Right cardiac atrium (tissue), 5 donors: Measurements from ENCODE around the gene IL24. TPM values are rescaled to one million over a fixed set of nuclear protein-coding genes. Genes with fewer than 3 reads are reported as not detected.
A peak's percentile ranks its signal among the peaks of the same experiment; 100 is the strongest.

Experiments
- ATAC-seq, 2 donors: fragments of 200-7000 bp; cut with Tn5 transposase; one replicate each; pipeline versions ENCODE4 v1.8.0 to v1.9.1; 2020; ENCODE audit warnings: moderate library complexity in 2 of 2, mild to moderate bottlenecking in 1 of 2
- DNase-seq, 3 donors: peaks; one replicate each; pipeline ENCODE4 v3.0.0-alpha.2; 2020
- H3K27ac ChIP-seq: one replicate; pipeline ENCODE4 v1.5.1; 2013; ENCODE audit warnings: mild to moderate bottlenecking, low read length, control low read depth, moderate library complexity
- H3K27me3 ChIP-seq: one replicate; pipeline ENCODE4 v1.6.1; 2013; ENCODE audit not compliant: control insufficient read depth, insufficient read depth
- H3K4me1 ChIP-seq: one replicate; pipeline ENCODE4 v1.6.1; 2013; ENCODE audit warnings: low read length; ENCODE audit not compliant: control insufficient read depth, insufficient read depth
- H3K4me3 ChIP-seq: one replicate; pipeline ENCODE4 v1.5.1; 2013; ENCODE audit warnings: low read length, control low read depth
- H3K9me3 ChIP-seq: one replicate; pipeline ENCODE4 v1.6.1; 2013; ENCODE audit warnings: low read length; ENCODE audit not compliant: control insufficient read depth
- WGBS: extraction: QIAGEN DNeasy Blood & Tissue Kit; methylation state at CpG from one replicate; pipeline ENCODE4 v1.1.7; 2013; 5-methylcytosine and 5-hydroxymethylcytosine counted together
- intact Hi-C, 4 donors: fragments of 100-400 bp; cut with DNase I; formaldehyde crosslinking; loops; one replicate each; pipeline versions ENCODE4 v1.11.0 to v1.14.0; 2022 to 2023
- polyA plus RNA-seq: library from polyadenylated mRNA; stranded (reverse); fragments of 200-250 nt; gene quantifications from one replicate; pipeline ENCODE4 v1.2.3, GENCODE V29; 2013
- total RNA-seq, 4 donors: library from RNA; stranded (reverse); fragmentation: NEBNext Ultra II Directional; extraction: Animal tissue kit (Norgen Biotek cat#: 25700); gene quantifications; one replicate each; pipeline ENCODE4 v1.2.1, GENCODE V29; 2021
- donor health status: healthy with polysubstance abuse.
- donor health status: DM: no; HTN: yes; CAD: no.
- donor health status: DM: no; HTN: no; CAD: no.
- donor health status: DM: no; HTN: yes; CAD: no; lungs with severe emphysema.
- donor health status: DM: yes; HTN: yes; CAD: no.

The IL24 gene
- total and polyA plus RNA-seq, 5 donors, result not detected

DNA sequence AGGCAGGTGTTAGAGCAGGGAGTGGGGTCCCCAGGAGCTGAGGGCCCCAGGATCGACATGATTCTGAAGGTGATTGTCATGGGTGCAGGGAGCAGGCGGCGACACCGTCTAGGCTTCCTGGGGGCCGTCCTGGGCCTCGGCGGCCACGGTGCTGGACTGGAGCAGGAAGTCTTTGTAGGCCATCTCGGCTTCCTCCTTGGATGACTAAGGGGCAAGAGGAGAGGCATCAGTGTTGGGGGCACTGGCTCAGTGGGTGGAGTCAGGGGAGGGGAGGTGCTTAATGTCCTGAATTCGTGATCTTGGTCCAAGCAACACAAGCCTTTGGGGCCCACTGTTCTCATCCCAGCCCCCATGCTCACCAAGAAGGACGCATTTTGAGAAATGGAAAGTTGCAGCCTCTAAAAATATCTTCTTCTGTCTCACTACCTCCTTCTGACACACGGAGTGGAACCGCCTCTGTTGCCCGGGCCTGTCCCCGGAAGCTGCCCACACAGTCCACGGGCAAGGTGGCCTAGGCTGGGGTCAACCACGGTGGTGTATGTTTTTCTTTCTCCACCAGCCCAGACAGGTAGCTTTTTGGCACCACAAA, 33.1 kb downstream of the IL24 start:
- 74% methylated on average over 17 of the region's 17 CpGs for WGBS
- Histone ChIP-seq H3K4me3 (no peak overlapping the region), H3K27me3 (no peaks in the 10 kb centered on the region), H3K9me3 (no peaks in the 10 kb centered on the region), H3K4me1 (no peaks in the 10 kb centered on the region), H3K27ac (no peak overlapping the region)
- intact Hi-C loops, result no loop called here
- DNase-seq (no peak), ATAC-seq (no peak)

DNA sequence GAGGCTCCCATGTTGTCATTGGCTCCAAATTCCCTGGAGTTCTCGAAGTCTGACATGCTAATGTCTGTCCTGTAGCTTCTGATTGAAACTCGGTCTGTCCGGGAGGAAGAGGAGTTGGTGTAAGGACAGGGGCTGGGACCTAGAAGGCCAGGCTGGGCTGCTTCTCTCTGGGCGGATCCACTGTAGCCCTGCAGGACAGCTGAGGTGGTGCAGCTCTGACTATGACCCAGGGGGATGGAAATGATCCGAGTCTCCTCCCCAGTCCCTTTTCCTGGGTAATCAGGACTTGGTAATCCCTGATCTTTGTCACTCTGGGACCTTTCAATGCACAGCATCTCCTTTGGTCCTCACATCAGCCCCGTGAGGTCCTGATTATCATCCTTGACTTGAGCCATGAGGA, 34.5 kb downstream of the IL24 start:
- Histone ChIP-seq H3K27ac (no peak overlapping the region), H3K4me1 (no peaks in the 10 kb centered on the region), H3K27me3 (no peaks in the 10 kb centered on the region), H3K4me3 (no peak overlapping the region), H3K9me3 (no peaks in the 10 kb centered on the region)
- DNase-seq (no peak), ATAC-seq (no peak)
- 81% methylated on average over 6 of the region's 6 CpGs for whole genome bisulfite sequencing
- intact Hi-C loops, result no loop called here

DNA sequence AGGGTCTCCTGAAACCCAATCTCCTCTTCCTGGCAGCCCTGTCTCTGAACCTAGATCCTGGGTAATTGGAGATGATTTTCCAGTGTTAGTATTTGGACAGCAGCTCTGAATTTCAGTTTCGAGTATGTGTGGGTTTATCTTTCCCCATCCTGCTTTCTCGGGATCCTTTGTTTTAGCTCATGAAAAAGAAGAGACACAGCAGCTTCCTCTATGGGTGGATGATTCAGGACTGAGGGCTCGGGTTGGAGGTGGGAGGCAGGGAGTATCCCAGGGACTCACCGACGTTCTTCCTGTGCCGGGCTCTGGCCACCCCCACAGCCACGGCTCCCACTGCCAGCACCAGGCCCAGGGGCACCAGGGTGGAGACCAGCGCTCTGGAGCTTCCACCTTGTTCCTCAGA, 34.9 kb downstream of the IL24 start:
- Histone ChIP-seq H3K4me3 (no peak overlapping the region), H3K27me3 (no peaks in the 10 kb centered on the region), H3K9me3 (no peaks in the 10 kb centered on the region), H3K27ac (no peak overlapping the region), H3K4me1 (no peaks in the 10 kb centered on the region)
- peak in 1 of 2 donors; percentile 17 for ATAC-seq
- 54% methylated on average over 8 of the region's 8 CpGs for whole genome bisulfite sequencing
- intact Hi-C loops, result no loop called here
- DNase-seq, result no peak

DNA sequence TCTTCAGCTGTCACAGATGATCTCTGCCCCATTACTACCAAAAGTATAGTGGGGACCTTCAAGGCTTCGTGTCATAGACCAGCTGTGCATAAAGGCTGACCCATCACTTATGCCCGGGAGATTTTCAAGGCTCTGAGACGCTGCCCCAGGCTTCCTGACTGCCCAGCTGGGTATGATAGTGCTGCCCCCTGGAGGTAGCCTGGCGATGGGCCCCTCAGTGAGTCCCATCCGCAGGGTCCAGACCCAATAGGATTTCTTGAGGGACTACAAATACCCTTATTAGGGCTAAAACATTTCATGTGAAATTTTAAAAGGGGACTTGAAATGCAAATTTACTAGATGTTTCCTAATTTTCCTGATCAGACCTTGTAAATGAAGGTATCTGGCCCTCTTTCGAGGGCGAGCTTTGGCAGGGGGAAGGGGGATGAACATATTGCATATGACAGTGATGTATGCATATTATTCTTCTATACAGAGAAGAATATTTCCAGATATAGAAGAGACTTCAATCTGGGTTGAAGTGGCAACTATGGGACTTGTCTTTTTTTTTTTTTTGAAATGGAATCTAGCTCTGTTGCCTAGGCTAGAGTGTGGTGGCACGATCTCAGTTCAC, 36.2 kb downstream of the IL24 start:
- Histone ChIP-seq H3K4me3 (no peak overlapping the region), H3K9me3 (no peaks in the 10 kb centered on the region), H3K27me3 (no peaks in the 10 kb centered on the region), H3K27ac (no peak overlapping the region), H3K4me1 (no peaks in the 10 kb centered on the region)
- 73% methylated on average over 8 of the region's 8 CpGs for WGBS
- DNase-seq (peak in 1 of 3 donors; percentile 73), ATAC-seq (no peak)
- intact Hi-C loops, result no loop called here

DNA sequence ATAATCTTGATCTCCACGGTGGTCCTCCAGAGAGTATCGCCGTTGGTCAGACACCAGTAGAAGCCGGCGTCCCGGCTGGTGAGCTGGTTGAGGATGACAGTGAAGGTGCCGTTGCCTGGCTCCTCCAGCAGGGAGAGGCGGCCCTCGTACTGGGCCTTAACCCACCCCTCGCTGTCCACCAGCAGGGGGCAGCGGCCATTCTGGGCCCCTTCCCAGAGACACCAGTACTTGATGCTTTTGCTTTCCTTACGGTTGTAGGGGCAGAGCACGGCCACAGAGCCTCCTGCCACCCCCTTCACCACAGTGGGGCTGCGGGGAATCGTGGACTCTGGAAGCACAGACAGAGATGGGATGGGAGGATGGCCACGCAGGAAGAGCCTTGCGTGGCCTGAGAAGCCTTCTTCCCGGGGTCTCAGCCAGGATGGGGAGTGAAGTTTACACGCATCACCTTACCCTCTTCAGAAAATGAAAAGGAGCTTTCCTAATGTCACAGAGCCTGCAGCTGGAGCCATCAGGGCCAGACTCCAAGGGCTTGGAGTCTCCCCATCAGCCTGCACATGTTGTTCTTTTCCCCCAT, 38.3 kb downstream of the IL24 start:
- H3K4me3 ChIP-seq, result no peak overlapping the region
- peak; percentile 39 to 54 for ATAC-seq
- intact Hi-C loops, result no loop called here
- no peaks in the 10 kb centered on the region for H3K4me1 ChIP-seq
- DNase-seq, result peak in 2 of 3 donors; percentile 56 to 77
- no peaks in the 10 kb centered on the region for H3K27me3 ChIP-seq
- no peaks in the 10 kb centered on the region for H3K9me3 ChIP-seq
- 63% methylated on average over 19 of the region's 19 CpGs for WGBS
- no peak overlapping the region for H3K27ac ChIP-seq

DNA sequence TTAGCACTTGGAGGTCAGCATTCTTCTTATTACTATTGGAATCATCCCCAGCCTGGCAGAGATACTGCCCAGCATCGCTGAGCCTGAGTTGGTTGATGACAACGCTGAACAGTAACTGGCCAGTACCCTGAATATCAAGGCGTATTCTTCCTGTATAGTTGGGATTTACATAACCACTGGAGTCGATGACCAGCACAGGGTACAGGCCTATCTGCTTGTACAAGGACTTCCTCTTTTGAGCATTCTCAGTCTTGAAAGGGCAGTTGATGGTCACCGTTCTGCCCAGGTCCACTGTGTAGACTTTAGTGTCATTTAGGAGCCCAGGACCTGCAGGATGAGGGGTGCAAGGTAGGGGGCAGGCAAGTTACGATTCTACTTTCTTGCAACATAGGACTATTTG, 40.2 kb downstream of the IL24 start:
- no peak for DNase-seq
- no peak for ATAC-seq
- no peaks in the 10 kb centered on the region for H3K27me3 ChIP-seq
- no peaks in the 10 kb centered on the region for H3K4me1 ChIP-seq
- H3K27ac ChIP-seq, result no peak overlapping the region
- intact Hi-C loops, result no loop called here
- H3K4me3 ChIP-seq, result no peak overlapping the region
- WGBS, result 88% methylated on average over 6 of the region's 6 CpGs
- no peaks in the 10 kb centered on the region for H3K9me3 ChIP-seq

DNA sequence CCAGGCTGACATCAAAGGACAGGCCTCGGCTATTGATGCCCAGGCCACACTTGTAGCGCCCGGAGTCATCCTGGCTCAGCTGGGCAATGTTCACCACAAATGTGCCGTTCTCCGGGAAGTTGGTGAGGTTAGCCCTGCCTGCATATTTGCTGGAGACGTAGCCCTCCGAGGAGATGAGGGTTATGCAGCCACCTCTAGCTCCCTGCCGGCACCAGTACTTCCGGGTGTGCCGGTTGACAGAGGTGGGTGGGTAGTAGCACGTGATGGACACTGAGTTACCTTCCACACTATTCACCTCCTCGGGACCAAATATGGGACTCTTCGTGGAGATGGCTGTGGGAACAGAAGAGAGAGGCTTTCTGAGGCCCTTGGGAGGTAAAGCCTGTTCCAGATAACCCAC, 41.9 kb downstream of the IL24 start:
- intact Hi-C loops, result no loop called here
- H3K4me1 ChIP-seq, result no peaks in the 10 kb centered on the region
- no peaks in the 10 kb centered on the region for H3K9me3 ChIP-seq
- ATAC-seq (no peak), DNase-seq (no peak)
- WGBS, result 91% methylated on average over 13 of the region's 13 CpGs
- H3K27me3 ChIP-seq, result no peaks in the 10 kb centered on the region
- no peak overlapping the region for H3K4me3 ChIP-seq
- H3K27ac ChIP-seq, result no peak overlapping the region

DNA sequence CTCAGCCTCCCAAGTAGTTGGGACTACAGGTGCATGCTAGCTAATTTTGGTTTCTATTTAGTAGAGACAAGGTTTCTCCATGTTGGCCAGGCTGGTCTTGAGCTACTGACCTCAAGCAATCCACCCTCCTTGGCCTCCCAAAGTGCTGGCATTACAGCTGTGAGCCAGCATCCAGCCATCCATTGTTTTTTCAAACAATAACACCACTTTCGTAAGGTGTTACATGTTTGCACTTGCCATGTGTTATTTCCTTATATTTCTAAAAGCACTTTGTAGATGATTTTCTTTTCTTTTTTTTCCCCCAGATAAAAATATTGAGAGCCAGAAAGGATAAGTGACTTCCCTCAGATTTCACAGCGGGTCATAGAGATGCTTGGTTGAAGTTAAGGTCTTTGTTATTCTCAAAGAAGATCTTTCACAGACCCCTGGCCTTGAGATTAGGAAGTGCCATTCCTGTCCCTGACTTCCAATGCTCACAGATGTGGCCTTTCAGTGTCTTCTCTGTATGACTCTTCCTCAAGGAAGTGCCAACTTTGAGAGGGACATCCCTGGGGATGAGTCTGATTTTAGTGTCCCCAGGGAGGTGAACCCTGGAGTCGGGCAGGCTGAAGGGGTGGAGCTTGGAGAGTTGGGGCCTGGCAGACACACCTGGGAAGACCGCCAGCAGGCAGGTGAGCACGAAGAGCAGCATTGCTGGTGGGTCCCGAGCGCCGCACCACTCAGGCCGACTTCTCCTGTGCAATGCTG, 42.8 kb downstream of the IL24 start:
- intact Hi-C loops, result no loop called here
- H3K27ac ChIP-seq, result no peak overlapping the region
- H3K27me3 ChIP-seq, result no peaks in the 10 kb centered on the region
- no peaks in the 10 kb centered on the region for H3K9me3 ChIP-seq
- no peak for ATAC-seq
- no peaks in the 10 kb centered on the region for H3K4me1 ChIP-seq
- 82% methylated on average over 9 of the region's 9 CpGs for WGBS
- no peak for DNase-seq
- no peak overlapping the region for H3K4me3 ChIP-seq

DNA sequence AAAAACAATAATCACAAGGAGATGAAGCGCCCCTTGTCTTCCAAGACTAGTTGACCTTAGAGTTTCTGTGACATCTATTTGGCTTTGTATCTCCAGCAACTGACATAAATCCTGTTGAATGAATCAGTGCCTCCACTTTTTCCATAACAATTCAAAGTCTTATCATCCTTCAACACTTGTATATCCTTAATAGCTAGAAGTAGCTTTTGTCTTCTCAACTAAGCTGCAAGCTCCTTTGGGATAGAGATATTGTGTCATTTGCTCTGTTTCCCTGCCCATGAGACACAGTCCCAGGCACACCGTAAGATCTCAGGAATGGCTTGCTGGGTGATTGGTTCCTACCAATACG, 43.3 kb downstream of the IL24 start:
- DNase-seq, result no peak
- WGBS, result 83% methylated on average over 3 of the region's 3 CpGs
- no peak for ATAC-seq
- Histone ChIP-seq H3K27me3 (no peaks in the 10 kb centered on the region), H3K27ac (no peak overlapping the region), H3K4me1 (no peaks in the 10 kb centered on the region), H3K9me3 (no peaks in the 10 kb centered on the region), H3K4me3 (no peak overlapping the region)
- intact Hi-C loops, result no loop called here

DNA sequence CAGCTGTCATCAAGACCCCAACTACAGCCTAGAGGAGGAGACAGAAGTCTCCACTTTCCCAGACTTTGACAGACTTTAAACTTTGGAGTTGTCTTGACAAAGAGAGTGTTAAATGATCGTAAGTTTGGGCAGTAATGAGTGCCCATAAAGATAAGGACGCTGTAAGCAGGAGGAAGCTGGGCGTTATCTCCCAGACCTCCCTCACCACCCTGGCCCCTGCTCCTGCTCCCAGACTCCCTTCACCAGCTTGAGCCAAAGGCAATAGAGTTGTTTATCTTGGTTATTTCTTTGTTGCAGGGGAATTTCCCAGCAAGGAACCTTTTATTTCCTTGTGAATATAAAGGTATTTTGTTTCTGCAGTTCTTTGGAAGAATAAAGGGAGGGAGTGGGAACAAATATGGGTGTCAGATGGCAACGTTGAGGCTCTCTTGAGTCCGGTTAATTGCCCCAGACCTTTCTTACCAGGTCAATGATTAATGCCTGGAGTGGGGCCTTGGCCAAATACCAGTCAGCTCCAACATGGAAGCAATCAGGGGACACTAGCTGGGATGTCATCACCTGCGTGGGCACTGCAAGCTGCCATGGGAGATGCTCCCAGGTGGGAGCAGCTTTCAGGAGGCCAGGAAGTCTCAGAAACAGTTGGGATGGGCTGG, 44.6 kb downstream of the IL24 start:
- ATAC-seq (peak; percentile 39 to 41), DNase-seq (no peak)
- no peaks in the 10 kb centered on the region for H3K27me3 ChIP-seq
- 27% methylated on average over 6 of the region's 6 CpGs for WGBS
- H3K27ac ChIP-seq, result no peak overlapping the region
- no peaks in the 10 kb centered on the region for H3K9me3 ChIP-seq
- no peak overlapping the region for H3K4me3 ChIP-seq
- intact Hi-C loops, result no loop called here
- H3K4me1 ChIP-seq, result no peaks in the 10 kb centered on the region

DNA sequence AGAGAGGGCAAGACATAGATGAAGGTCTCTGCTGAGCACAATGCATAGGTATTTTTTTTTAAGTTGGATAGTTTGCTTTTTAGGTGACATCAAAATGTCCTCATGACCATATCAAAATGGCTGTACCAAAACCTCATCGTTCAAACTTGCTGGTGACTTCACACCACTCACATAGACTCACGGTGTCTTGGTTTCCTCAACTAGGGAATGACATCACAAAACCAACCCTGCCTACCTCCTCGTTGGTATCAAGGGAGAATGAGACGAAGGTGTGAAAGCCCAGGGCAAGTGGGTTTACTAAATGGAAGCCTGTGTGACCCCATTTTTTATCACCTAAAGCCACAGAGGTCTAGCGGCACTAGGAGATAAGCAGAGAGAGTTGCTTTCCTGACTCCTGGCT, 47.5 kb downstream of the IL24 start:
- WGBS, result 39% methylated on average over 5 of the region's 5 CpGs

More for the DNA sequence above, 47.5 kb downstream of the IL24 start:
- Histone ChIP-seq H3K27ac (no peak overlapping the region), H3K9me3 (no peaks in the 10 kb centered on the region), H3K4me3 (no peak overlapping the region), H3K27me3 (no peaks in the 10 kb centered on the region), H3K4me1 (no peaks in the 10 kb centered on the region)
- intact Hi-C loops, result no loop called here
- ATAC-seq (no peak), DNase-seq (no peak)
